ENCODE measurements around the gene TPST1. TPM values are rescaled to one million over a fixed set of nuclear protein-coding genes. Genes with fewer than 3 reads are reported as not detected.

Gene TPST1
- total and polyA plus RNA-seq, 2 of the 8 experiments (the other 6 are each of a cell fraction or from before 2014, with no cell fraction given) = 8.2 to 18.4 TPM

DNA sequence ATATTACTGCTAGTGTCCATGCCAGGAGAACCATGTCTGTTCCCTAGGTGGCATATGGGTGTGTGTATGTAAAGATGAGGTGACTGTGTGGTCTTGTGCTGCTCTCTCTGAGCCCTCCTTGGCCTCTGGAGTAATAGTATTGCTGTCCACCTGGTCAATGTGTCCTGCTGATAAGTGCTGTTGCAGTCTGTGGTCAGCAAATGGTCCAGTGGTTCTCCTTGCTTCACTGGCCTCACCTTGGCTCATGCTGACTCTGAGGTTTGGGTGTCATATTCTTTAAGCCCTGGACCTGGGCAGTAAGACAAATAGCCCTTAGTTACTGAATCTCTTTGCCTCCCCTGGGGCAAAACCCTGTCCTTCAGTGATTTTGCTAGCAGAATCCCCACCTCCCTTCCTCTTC, 56.8 kb downstream of the TPST1 start:
- no peak overlapping the region for H2BK12ac ChIP-seq (ENCODE audit: low read depth, low read length)
- no peak overlapping the region for H3K4me2 ChIP-seq (ENCODE audit: insufficient read depth in 1 of 2, low read depth in 2 of 2, low read length in 2 of 2)
- no peak overlapping the region for H2AFZ ChIP-seq (ENCODE audit: low read length)
- no peak overlapping the region for H3K4me3 ChIP-seq (ENCODE audit: extremely low read depth in 1 of 4, insufficient read depth in 2 of 4, low read depth in 3 of 4, low read length in 4 of 4)
- H3K27me3 ChIP-seq (replicated peaks in 1 of 4; ENCODE audit: control insufficient read depth in 3 of 4, extremely low read depth in 1 of 4, insufficient read depth in 3 of 4, low read length in 3 of 4) = no peaks in the 10 kb centered on the region
- H3K79me1 ChIP-seq (ENCODE audit: low read depth, low read length) = no peaks in the 10 kb centered on the region
- ChIA-PET POLR2A (ENCODE audit: partially characterized antibody) (no interaction called here), CTCF (ENCODE audit: partially characterized antibody) (no interaction called here)
- peaks cover 0 to 3% (median 1%) of the 10 kb centered on the region in 4 experiments; a peak in 2 of 7 replicates for H3K4me1 ChIP-seq (replicated peaks in 1 of 4; ENCODE audit: control insufficient read depth in 3 of 4, insufficient read depth in 4 of 4, low read length in 3 of 4)
- no peak overlapping the region for H2BK5ac ChIP-seq (ENCODE audit: low read depth, low read length)
- no peak overlapping the region for H3K56ac ChIP-seq (replicated peaks; ENCODE audit: insufficient read length, low read depth, low read length)
- no peak overlapping the region for H2BK120ac ChIP-seq (replicated peaks; ENCODE audit: low read depth, low read length)
- no peak overlapping the region for H3K14ac ChIP-seq (ENCODE audit: insufficient read length)
- H2BK20ac ChIP-seq (ENCODE audit: low read length) = no peak overlapping the region
- DNase-seq (ENCODE audit: low read depth in 1 of 2, low spot score in 2 of 2) = no peak
- no peak overlapping the region for H4K8ac ChIP-seq (ENCODE audit: extremely low read depth, insufficient read depth, low read length)
- no peak overlapping the region for H3K23ac ChIP-seq (ENCODE audit: insufficient read length)
- peaks cover 0 to 7% (median 0%) of the 10 kb centered on the region in 4 experiments; a peak in 1 of 8 replicates for H3K36me3 ChIP-seq (ENCODE audit: control insufficient read depth in 2 of 4, insufficient read depth in 4 of 4, low read length in 3 of 4)
- H3K18ac ChIP-seq (ENCODE audit: extremely low read depth, low read length) = no peak overlapping the region
- H3K9me3 ChIP-seq (ENCODE audit: insufficient read depth in 2 of 2, low read depth in 1 of 2, low read length in 1 of 2) = peaks cover 17 to 22% of the 10 kb centered on the region in 2 experiments; a peak in 3 of 4 replicates
- H4K20me1 ChIP-seq (replicated peaks in 1 of 2; ENCODE audit: control insufficient read depth in 1 of 2, insufficient read depth in 2 of 2, low read length in 2 of 2) = no peaks in the 10 kb centered on the region
- no peak overlapping the region for H4K5ac ChIP-seq (ENCODE audit: insufficient read length, low read depth, low read length)
- H3K79me2 ChIP-seq (ENCODE audit: control insufficient read depth in 1 of 2, insufficient read depth in 2 of 2, low read length in 2 of 2) = peaks cover 0 to 13% of the 10 kb centered on the region in 2 experiments; a peak in 1 of 4 replicates
- H3K9ac ChIP-seq (replicated peaks in 1 of 4; ENCODE audit: extremely low read depth in 1 of 4, low read depth in 3 of 4, low read length in 3 of 4) = no peak overlapping the region
- no peak overlapping the region for H2BK15ac ChIP-seq (ENCODE audit: low read length)
- H4K91ac ChIP-seq (replicated peaks; ENCODE audit: insufficient read length, low read length) = no peak overlapping the region
- no peak overlapping the region for H3K4ac ChIP-seq (replicated peaks; ENCODE audit: insufficient read length, low read depth, low read length)
- H2AK5ac ChIP-seq (ENCODE audit: low read depth, low read length) = no peak overlapping the region
- FAIRE-seq = no peak
- H3K27ac ChIP-seq (ENCODE audit: low read depth, low read length) = no peak overlapping the region
- H3K23me2 ChIP-seq (ENCODE audit: low read depth, low read length) = no peaks in the 10 kb centered on the region
- TF ChIP-seq SP2 (IDR thresholded peaks at IDR 0.05; ENCODE audit: low read length) = no peak
- TF ChIP-seq SIX5 (IDR thresholded peaks at IDR 0.05; ENCODE audit: low read depth, low read length) = no peak

All from H1 (cell line).